GM23338 (cell line): Measurements from ENCODE around the gene SOAT2. TPM values are rescaled to one million over a fixed set of nuclear protein-coding genes. Genes with fewer than 3 reads are reported as not detected.
A peak's percentile ranks its signal among the peaks of the same experiment; 100 is the strongest.

Experiments
- ATAC-seq: fragments of 200-7000 bp; cut with Tn5 transposase; 3 replicates; pipeline ENCODE4 v1.9.1; 2020
- DNase-seq: peaks from one replicate; pipeline ENCODE4 v3.0.0-alpha.2; 2015; ENCODE audit warnings: low spot score
- H2AFZ ChIP-seq: fragments of 200-600 bp; sonication (generic); 2 replicates; pipeline ENCODE4 v1.8.0; 2016; ENCODE audit warnings: antibody characterized with exemption, mild to moderate bottlenecking, moderate library complexity
- H3F3A ChIP-seq: fragments of 200-600 bp; sonication (generic); replicated peaks from 2 replicates; pipeline ENCODE4 v1.8.0; 2017; ENCODE audit warnings: antibody characterized with exemption, mixed run types, low read depth
- H3K27ac ChIP-seq: fragments of 200-600 bp; sonication (generic); 2 replicates; pipeline ENCODE4 v1.6.1; 2016; ENCODE audit warnings: low read depth
- H3K27me3 ChIP-seq: fragments of 200-600 bp; sonication (generic); 2 replicates; pipeline ENCODE4 v1.8.0; 2016; ENCODE audit warnings: mild to moderate bottlenecking, mixed run types, moderate library complexity; ENCODE audit not compliant: insufficient read depth
- H3K36me3 ChIP-seq: fragments of 200-600 bp; sonication (generic); 2 replicates; pipeline ENCODE4 v1.8.0; 2016; ENCODE audit warnings: mild to moderate bottlenecking; ENCODE audit not compliant: insufficient read depth
- H3K4me1 ChIP-seq: fragments of 200-600 bp; sonication (generic); 2 replicates; pipeline ENCODE4 v1.8.0; 2016; ENCODE audit warnings: mild to moderate bottlenecking, moderate library complexity; ENCODE audit not compliant: insufficient read depth
- H3K4me2 ChIP-seq: fragments of 200-600 bp; sonication (generic); 2 replicates; pipeline ENCODE4 v1.7.1; 2017; ENCODE audit warnings: mixed run types
- H3K4me3 ChIP-seq: fragments of 200-600 bp; sonication (generic); 2 replicates; pipeline ENCODE4 v1.6.1; 2016; ENCODE audit warnings: mixed run types
- H3K79me2 ChIP-seq: fragments of 200-600 bp; sonication (generic); replicated peaks from 2 replicates; pipeline ENCODE4 v1.8.0; 2017; ENCODE audit warnings: mild to moderate bottlenecking; ENCODE audit not compliant: insufficient read depth
- H3K9me2 ChIP-seq: fragments of 200-600 bp; sonication (generic); 2 replicates; pipeline ENCODE4 v1.8.0; 2017; ENCODE audit not compliant: insufficient read depth
- H4K20me1 ChIP-seq: fragments of 200-600 bp; sonication (generic); replicated peaks from 2 replicates; pipeline ENCODE4 v1.8.0; 2017; ENCODE audit warnings: mild to moderate bottlenecking; ENCODE audit not compliant: insufficient read depth
- H3K27ac Mint-ChIP-seq: 2 replicates; pipeline ENCODE4 v1.8.0; 2020; ENCODE audit warnings: inconsistent platforms, mild to moderate bottlenecking, moderate library complexity, mixed read lengths
- H3K27me3 Mint-ChIP-seq: 3 replicates; pipeline ENCODE4 v1.8.0; 2022; ENCODE audit warnings: low read depth, mild to moderate bottlenecking, moderate library complexity, mixed read lengths, inconsistent platforms; ENCODE audit not compliant: insufficient read depth, poor library complexity
- H3K36me3 Mint-ChIP-seq: 3 replicates; pipeline ENCODE4 v1.8.0; 2021; ENCODE audit warnings: low read depth, mild to moderate bottlenecking, inconsistent platforms, moderate library complexity, mixed read lengths
- H3K4me1 Mint-ChIP-seq: 3 replicates; pipeline ENCODE4 v1.8.0; 2020; ENCODE audit warnings: mild to moderate bottlenecking, inconsistent platforms, mixed read lengths
- H3K4me3 Mint-ChIP-seq: 3 replicates; pipeline ENCODE4 v1.8.0; 2021; ENCODE audit warnings: moderate library complexity, mild to moderate bottlenecking, inconsistent platforms, mixed read lengths
- H3K9me3 Mint-ChIP-seq: 3 replicates; pipeline ENCODE4 v1.8.0; 2020; ENCODE audit warnings: moderate library complexity, mild to moderate bottlenecking, inconsistent platforms, mixed read lengths
- CREB1 ChIP-seq: fragments of 250-450 bp; sonication (Bioruptor Pico); IDR thresholded peaks from 2 replicates; pipeline ENCODE4 v1.5.0; 2020; ENCODE audit warnings: low read depth, mild to moderate bottlenecking, moderate library complexity
- CTCF ChIP-seq, 2 experiments: fragments of 200-600 bp in 1 of 2; sonication (generic) in 1 of 2; conservative IDR thresholded peaks; 2 replicates each; pipeline versions ENCODE4 v1.5.1 to v1.6.1; 2016 to 2017; ENCODE audit warnings: antibody characterized with exemption in 2 of 2, low read depth in 2 of 2, mild to moderate bottlenecking in 2 of 2, moderate library complexity in 1 of 2
- ETS1 ChIP-seq: IDR thresholded peaks from 2 replicates; pipeline ENCODE4 v1.6.1; 2016; ENCODE audit warnings: antibody characterized with exemption
- EZH2 ChIP-seq: fragments of 200-600 bp; sonication (generic); IDR thresholded peaks from one replicate; pipeline ENCODE4 v1.8.0; 2017; ENCODE audit warnings: antibody characterized with exemption, mild to moderate bottlenecking, low read depth; ENCODE audit not compliant: unreplicated experiment
- EZH2phosphoT487 ChIP-seq: fragments of 200-600 bp; sonication (generic); IDR thresholded peaks from one replicate; pipeline ENCODE4 v1.8.1; 2018; ENCODE audit warnings: antibody characterized with exemption; ENCODE audit not compliant: unreplicated experiment
- JUNB ChIP-seq: IDR thresholded peaks from one replicate; pipeline ENCODE4 v1.6.1; 2016; ENCODE audit warnings: antibody characterized with exemption; ENCODE audit not compliant: unreplicated experiment
- NANOG ChIP-seq: IDR thresholded peaks from 2 replicates; pipeline ENCODE4 v1.6.1; 2016; ENCODE audit warnings: antibody characterized with exemption, borderline replicate concordance
- POLR2AphosphoS5 ChIP-seq: IDR thresholded peaks from 2 replicates; pipeline ENCODE4 v1.6.1; 2016; ENCODE audit warnings: antibody characterized with exemption, low read depth
- REST ChIP-seq: IDR thresholded peaks from one replicate; pipeline ENCODE4 v1.6.1; 2018; ENCODE audit warnings: antibody characterized with exemption; ENCODE audit not compliant: unreplicated experiment
- STAT1 ChIP-seq: IDR thresholded peaks from one replicate; pipeline ENCODE4 v1.6.1; 2016; ENCODE audit warnings: antibody characterized with exemption; ENCODE audit not compliant: unreplicated experiment
- ZNF114 ChIP-seq: fragments of 250-450 bp; sonication (Bioruptor Pico); IDR thresholded peaks from 2 replicates; pipeline ENCODE4 v1.5.0; 2020; ENCODE audit warnings: mild to moderate bottlenecking, moderate library complexity
- ZNF331 ChIP-seq: fragments of 250-450 bp; sonication (Bioruptor Pico); IDR thresholded peaks from 2 replicates; pipeline ENCODE4 v1.5.0; 2020; ENCODE audit warnings: low read depth, mild to moderate bottlenecking, moderate library complexity
- polyA plus RNA-seq: library from polyadenylated mRNA; unstranded; fragments of >200 nt; fragmentation: Nextera tagmentation; extraction: Ambion mirVana; gene quantifications from 2 replicates; pipeline ENCODE4 v1.2.1, GENCODE V29; 2016
- total RNA-seq: library from RNA; depleted of rRNA; stranded (reverse); fragments of >200 nt; shearing (Covaris generic); gene quantifications from 2 replicates; pipeline ENCODE4 v1.2.3, GENCODE V29; 2014
- TF ChIP-seq, protein P1 (sequence below): fragments of 250-450 bp; sonication (Bioruptor Pico); IDR thresholded peaks from 2 replicates; pipeline ENCODE4 v1.5.0; 2020; ENCODE audit warnings: mild to moderate bottlenecking, moderate library complexity

SOAT2 gene
- total and polyA plus RNA-seq, 2 experiments from 2014 or later: not detected

GRCh38 chr12:53078425-53079225 lies 24.7 kb upstream of the SOAT2 start:
- Histone ChIP-seq H3K4me3 (peak overlapping the region; percentile 91), H4K20me1 (no peaks in the 10 kb centered on the region), H3K27me3 (peaks cover 29% of the 10 kb centered on the region), H3F3A (peaks cover 16% of the 10 kb centered on the region; the same call in 1 of the 2 replicates), H3K4me1 (peaks cover 8% of the 10 kb centered on the region), H3K27ac (peak overlapping the region; percentile 81), H3K4me2 (peak overlapping the region; percentile 88), H3K79me2 (no peaks in the 10 kb centered on the region), H2AFZ (peak overlapping the region; percentile 96), H3K9me2 (no peaks in the 10 kb centered on the region), H3K36me3 (no peaks in the 10 kb centered on the region)
- H3K27me3 Mint-ChIP-seq: peaks cover 18% of the 10 kb centered on the region
- ATAC-seq (peak; percentile 46), DNase-seq (peak; percentile 72)
- H3K36me3 Mint-ChIP-seq: peaks cover 7% of the 10 kb centered on the region; the same call in 1 of the 3 replicates
- peaks cover 11% of the 10 kb centered on the region for H3K4me1 Mint-ChIP-seq
- H3K4me3 Mint-ChIP-seq: peak overlapping the region; percentile 82
- no peaks in the 10 kb centered on the region for H3K9me3 Mint-ChIP-seq
- peak overlapping the region; percentile 81; the same call in 1 of the 2 replicates for H3K27ac Mint-ChIP-seq
- no peak for TF ChIP-seq ZNF114 (CRISPR knock-in tag)
- no peak for TF ChIP-seq EZH2
- TF ChIP-seq CREB1 (CRISPR knock-in tag): no peak
- TF ChIP-seq REST: no peak
- TF ChIP-seq, protein P1, sequence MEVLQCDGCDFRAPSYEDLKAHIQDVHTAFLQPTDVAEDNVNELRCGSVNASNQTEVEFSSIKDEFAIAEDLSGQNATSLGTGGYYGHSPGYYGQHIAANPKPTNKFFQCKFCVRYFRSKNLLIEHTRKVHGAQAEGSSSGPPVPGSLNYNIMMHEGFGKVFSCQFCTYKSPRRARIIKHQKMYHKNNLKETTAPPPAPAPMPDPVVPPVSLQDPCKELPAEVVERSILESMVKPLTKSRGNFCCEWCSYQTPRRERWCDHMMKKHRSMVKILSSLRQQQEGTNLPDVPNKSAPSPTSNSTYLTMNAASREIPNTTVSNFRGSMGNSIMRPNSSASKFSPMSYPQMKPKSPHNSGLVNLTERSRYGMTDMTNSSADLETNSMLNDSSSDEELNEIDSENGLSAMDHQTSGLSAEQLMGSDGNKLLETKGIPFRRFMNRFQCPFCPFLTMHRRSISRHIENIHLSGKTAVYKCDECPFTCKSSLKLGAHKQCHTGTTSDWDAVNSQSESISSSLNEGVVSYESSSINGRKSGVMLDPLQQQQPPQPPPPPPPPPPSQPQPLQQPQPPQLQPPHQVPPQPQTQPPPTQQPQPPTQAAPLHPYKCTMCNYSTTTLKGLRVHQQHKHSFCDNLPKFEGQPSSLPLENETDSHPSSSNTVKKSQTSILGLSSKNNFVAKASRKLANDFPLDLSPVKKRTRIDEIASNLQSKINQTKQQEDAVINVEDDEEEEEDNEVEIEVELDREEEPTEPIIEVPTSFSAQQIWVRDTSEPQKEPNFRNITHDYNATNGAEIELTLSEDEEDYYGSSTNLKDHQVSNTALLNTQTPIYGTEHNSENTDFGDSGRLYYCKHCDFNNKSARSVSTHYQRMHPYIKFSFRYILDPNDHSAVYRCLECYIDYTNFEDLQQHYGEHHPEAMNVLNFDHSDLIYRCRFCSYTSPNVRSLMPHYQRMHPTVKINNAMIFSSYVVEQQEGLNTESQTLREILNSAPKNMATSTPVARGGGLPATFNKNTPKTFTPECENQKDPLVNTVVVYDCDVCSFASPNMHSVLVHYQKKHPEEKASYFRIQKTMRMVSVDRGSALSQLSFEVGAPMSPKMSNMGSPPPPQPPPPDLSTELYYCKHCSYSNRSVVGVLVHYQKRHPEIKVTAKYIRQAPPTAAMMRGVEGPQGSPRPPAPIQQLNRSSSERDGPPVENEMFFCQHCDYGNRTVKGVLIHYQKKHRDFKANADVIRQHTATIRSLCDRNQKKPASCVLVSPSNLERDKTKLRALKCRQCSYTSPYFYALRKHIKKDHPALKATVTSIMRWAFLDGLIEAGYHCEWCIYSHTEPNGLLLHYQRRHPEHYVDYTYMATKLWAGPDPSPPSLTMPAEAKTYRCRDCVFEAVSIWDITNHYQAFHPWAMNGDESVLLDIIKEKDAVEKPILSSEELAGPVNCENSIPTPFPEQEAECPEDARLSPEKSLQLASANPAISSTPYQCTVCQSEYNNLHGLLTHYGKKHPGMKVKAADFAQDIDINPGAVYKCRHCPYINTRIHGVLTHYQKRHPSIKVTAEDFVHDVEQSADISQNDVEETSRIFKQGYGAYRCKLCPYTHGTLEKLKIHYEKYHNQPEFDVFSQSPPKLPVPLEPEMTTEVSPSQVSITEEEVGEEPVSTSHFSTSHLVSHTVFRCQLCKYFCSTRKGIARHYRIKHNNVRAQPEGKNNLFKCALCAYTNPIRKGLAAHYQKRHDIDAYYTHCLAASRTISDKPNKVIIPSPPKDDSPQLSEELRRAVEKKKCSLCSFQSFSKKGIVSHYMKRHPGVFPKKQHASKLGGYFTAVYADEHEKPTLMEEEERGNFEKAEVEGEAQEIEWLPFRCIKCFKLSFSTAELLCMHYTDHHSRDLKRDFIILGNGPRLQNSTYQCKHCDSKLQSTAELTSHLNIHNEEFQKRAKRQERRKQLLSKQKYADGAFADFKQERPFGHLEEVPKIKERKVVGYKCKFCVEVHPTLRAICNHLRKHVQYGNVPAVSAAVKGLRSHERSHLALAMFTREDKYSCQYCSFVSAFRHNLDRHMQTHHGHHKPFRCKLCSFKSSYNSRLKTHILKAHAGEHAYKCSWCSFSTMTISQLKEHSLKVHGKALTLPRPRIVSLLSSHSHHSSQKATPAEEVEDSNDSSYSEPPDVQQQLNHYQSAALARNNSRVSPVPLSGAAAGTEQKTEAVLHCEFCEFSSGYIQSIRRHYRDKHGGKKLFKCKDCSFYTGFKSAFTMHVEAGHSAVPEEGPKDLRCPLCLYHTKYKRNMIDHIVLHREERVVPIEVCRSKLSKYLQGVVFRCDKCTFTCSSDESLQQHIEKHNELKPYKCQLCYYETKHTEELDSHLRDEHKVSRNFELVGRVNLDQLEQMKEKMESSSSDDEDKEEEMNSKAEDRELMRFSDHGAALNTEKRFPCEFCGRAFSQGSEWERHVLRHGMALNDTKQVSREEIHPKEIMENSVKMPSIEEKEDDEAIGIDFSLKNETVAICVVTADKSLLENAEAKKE: no peak
- TF ChIP-seq ZNF331 (CRISPR knock-in tag): no peak
- no peak for TF ChIP-seq NANOG
- TF ChIP-seq JUNB: no peak
- no peak for TF ChIP-seq EZH2phosphoT487
- no peak for TF ChIP-seq ETS1
- TF ChIP-seq STAT1: no peak
- no peak for TF ChIP-seq CTCF (conservative IDR thresholded peaks at IDR 0.05; ENCODE audit: low read depth in 2 of 2)
- no peak for TF ChIP-seq POLR2AphosphoS5
